ENCODE data around the gene MIDN.

The MIDN gene

GRCh38 chr19:1259876-1260748 is 11.7 kb downstream of the MIDN start:
- DNase-seq: no peak

DNA sequence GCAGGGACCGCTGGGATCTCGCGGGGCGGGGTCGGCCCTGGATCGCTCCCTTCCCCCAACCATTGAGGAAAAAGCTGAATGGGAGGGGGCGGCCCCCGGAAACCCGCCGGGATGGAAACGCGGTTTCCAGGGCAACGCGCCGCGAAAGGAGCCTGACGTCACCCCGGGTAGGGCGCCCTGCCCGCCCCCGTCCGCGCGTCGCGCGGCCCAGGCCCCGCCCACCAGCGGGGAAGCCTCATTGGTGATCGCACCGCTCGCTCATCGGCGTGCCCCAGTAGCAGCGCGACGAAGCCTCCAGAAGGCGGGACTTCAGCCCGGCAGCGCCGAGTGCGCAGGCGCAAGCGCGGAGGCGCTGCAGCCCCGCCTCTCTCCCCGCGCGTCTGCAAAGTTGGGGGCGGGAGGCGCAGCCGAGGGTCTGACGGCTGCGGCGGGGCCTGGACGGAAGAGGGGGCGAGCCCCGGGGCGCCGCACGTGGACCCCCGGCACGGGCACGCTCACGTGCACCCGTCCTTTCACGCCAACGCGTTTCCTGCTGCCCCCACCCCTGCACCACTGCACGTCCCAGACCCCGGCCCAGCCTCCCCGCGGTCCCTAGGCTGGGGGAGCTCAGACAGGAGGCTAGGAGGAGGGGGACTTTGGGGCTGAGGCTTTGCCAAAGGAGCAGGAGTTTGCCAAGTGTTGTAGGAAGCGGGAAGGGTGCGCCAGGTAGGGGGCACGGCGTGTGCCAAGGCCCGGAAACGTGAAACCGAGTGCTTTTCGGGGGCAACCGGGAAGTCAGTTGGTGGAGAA is 12.6 kb downstream of the MIDN start:
- DNase-seq: peak; percentile 82

- peak; percentile 25 for DNase-seq
Observed at GRCh38 chr19:1261538-1261797, 13.1 kb downstream of the MIDN start.

DNA sequence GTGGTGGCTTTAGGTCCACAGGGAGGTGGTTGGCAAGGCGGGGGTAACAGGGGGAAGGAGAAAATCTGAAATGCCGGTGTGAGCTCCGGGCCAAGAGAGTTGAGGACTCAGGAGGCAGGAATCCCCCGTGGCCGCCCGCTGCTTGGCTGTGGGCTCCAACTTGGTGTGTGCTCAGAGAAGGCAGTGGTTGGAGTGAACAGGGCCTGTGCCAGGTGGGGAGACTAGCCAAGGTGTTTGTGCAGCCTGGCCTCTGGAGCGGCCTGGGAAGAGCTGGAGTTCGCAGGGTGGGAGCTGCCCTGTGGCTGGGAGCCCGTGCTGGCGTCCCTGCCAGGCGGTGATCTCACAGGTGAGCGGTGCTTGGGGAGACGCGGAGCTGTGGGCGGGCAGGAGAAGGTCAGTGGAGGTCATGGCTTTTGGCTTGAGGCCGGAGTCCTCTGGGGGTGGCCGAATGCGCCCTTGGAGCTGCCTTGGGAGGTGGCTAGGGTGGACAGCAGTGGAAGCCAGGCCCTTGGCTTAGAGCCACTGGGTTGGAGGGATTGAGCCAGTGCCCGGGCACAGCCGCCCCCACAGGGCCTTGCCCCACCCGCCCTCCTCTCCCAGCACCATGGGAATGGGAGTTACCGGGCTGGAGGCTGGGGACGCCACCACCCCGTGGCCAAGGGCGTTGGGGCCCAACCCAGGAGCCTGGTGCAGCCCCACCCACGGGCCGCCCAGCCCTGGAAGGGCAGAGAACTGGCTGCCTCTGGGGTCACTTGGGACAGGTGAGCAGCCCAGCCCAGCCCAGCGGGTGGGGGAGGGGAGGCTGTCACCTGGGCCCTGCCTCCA is 13.6 kb downstream of the MIDN start:
- DNase-seq: no peak

DNA sequence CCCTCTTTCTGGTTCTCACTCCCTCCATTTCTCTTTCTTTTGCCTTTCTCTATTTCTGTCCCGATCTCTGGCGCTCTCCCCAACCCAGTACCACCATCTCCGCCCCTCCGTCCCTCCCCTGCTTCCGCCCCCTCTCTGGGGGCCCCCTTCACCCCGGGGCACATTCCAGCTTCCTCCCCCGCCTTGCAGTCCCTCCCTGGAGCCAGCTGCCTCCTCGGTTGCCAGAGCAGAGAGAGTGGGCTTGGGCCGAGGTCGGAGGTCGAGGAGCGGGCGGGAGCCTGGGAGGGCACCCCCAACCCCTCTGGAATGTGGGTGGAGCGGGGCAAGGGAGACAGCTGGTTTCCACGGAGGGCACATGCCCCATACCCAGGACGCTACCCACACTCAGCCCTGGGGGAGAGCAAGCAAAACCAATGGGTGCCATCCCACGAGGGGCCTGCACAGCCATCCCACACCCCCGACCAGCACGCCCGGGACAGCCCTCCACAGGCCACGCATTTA is 14.3 kb downstream of the MIDN start:
- DNase-seq: no peak

- DNase-seq: no peak
Observed at GRCh38 chr19:1263188-1263587, 14.8 kb downstream of the MIDN start.

GRCh38 chr19:1264801-1265614 is 16.6 kb downstream of the MIDN start:
- no peak for DNase-seq

GRCh38 chr19:1265615-1266128 is 17.3 kb downstream of the MIDN start:
- no peak for DNase-seq

DNA sequence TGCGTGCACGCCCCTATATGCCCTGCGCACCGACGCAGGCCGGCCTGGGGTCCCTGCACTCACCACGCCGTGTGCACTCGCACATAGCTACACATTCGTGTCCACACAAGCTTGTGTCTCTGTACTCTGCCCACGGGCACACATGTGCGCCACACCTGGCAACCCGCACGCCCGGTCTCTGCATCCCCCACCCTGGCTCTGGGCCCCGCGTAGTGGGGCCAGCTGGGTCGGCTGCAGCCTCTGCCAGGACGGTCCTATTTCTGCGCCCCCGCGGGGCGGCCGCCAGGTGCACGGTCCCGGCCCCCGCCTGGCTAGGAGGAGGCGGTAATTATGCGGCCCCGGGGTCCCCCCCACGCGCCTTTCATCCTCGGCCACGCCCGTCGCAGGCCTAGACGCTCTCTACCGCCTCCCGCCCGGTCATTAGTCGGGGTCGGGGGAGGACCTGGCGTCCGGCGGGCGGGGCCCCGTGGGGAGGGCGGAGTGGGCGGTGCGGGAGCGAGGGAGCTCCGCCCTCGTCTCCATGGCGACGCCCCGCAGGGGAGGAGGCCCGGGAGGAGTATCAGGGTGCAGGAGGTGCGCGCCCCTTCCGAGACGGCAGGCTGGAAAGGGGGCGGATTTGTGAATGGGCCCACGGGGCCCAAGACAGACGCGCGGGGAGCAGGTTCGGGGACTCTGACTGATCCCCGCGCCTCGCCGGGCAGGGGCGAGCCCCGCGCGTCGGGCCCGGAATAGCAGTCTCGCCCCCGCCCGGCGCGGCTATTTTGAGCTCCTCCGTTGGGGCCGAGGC is 17.9 kb downstream of the MIDN start:
- DNase-seq: peak; percentile 38

DNA sequence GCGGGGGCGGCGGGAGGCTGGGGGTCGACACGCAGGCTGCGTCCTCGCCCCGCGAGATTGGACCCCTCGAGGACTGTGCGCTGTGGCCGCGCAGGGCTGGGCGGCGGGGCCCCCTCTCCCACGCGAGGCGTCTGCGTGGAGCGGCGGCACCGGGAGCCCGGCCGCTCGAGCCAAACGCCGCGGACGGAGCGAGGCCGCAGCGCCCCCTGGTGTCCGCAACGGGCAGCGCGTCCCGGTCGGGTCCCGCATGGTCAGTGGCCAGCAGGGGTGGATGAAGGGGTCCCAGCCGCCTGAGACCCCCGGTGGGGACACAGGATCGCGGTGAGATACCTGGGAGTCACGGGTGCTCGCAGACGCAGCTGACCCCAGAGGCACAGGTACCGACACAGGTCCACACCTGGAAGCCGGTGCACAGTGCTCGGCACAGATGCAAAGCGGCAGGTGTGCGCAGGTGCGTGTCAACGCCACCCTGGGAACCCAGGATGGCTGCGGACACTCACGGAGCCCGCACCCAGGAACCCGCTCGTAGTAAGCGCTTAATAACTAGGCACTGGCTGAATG is 18.6 kb downstream of the MIDN start:
- no peak for DNase-seq

DNA sequence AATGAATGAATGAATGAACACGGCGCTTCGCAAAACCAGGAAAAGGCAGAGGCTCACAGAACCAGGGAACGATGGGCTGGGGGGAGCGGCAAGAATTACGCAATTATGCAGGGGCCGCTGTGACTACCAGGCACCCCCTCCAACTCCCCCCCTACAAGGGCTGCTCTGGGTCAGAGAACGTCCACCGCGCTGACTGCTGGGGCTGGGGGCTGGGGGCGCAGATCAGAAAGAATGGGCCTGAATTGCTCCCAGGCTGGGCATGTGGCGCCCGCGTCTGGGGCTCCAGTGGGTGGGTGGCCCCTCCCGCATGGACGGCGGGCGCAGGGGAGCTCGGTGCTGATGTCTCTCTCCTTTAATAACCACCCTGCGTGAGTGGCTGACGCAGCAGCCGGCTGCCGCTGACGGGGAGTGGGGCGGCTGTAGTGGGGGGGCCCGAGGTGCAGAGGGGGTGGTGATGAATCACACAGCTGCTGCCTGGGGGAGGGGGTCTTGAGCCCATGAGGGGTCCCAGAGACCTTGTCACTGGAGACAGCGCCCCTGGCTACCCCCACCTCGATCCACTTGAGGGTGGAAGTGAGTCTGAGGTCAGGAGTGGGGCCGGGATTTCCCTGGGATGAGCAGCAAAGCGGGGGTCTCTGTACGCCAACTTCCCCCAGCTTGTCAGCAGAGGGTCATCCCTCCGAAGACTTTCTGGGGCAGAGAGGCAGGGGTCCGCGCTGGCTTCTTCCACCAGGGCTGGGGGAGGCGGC is 19.3 kb downstream of the MIDN start:
- no peak for DNase-seq

- DNase-seq: no peak
Observed at GRCh38 chr19:1268226-1269064, 20.1 kb downstream of the MIDN start.

GRCh38 chr19:1269065-1269477 is 20.7 kb downstream of the MIDN start, which contains the start of gene CIRBP:
Gene CIRBP, plus strand, starts transcription at chr19:1269332. Its CDS starts 1,602 bp downstream, at chr19:1270934.
- DNase-seq: peak; percentile 92

- DNase-seq: peak; percentile 67
Observed at GRCh38 chr19:1269478-1270212, 21.3 kb downstream of the MIDN start.

GRCh38 chr19:1270213-1270853 is 21.9 kb downstream of the MIDN start:
- no peak for DNase-seq

DNA sequence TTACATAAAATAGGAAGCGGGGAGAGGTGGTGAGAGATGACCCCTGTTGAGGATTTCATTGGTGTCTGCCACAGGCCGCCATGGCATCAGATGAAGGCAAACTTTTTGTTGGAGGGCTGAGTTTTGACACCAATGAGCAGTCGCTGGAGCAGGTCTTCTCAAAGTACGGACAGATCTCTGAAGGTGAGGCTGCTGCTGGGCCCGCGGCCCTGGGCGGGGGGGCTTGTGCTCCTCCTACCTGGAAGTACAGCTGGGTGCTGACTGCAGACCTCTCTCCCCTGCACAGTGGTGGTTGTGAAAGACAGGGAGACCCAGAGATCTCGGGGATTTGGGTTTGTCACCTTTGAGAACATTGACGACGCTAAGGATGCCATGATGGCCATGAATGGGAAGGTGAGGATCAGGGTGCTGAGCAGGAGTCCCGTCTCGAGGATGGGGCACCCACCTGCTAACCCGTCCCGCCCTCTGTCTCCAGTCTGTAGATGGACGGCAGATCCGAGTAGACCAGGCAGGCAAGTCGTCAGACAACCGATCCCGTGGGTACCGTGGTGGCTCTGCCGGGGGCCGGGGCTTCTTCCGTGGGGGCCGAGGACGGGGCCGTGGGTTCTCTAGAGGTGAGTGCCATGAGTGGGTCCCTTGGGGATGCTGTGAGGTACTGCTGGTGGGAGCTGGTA is 22.6 kb downstream of the MIDN start:
- no peak for DNase-seq
